Renal pelvis (tissue), 4 donors: Measurements from ENCODE around the gene SLC2A14. TPM values are rescaled to one million over a fixed set of nuclear protein-coding genes. Genes with fewer than 3 reads are reported as not detected.
"Not testable (repeated sequence)": the region's sequence is repeated elsewhere in the genome, so short reads cannot be mapped to it uniquely, and the experiment has no call there.

Source experiments
- DNase-seq: peaks from one replicate; pipeline ENCODE4 v3.0.0-alpha.2; 2013
- polyA plus RNA-seq, 3 donors: library from polyadenylated mRNA; unstranded; fragments of 120-200 nt; gene quantifications; one replicate each; pipeline ENCODE4 v1.2.1, GENCODE V29; 2013; ENCODE audit not compliant: insufficient read length in 3 of 3

Gene SLC2A14
- polyA plus RNA-seq, 3 donors: 0.25 to 0.99 (median 0.34) TPM

- DNase-seq: no peak
Observed at GRCh38 chr12:7834701-7835100, 38.0 kb downstream of the SLC2A14 start.

GRCh38 chr12:7833831-7834230 lies 38.9 kb downstream of the SLC2A14 start:
- DNase-seq: no peak

GRCh38 chr12:7833201-7833600 lies 39.5 kb downstream of the SLC2A14 start:
- not testable (repeated sequence) for DNase-seq

GRCh38 chr12:7832059-7832696 lies 40.5 kb downstream of the SLC2A14 start:
- DNase-seq: no peak

- DNase-seq: not testable (repeated sequence)
Observed at GRCh38 chr12:7829737-7830136, 43.0 kb downstream of the SLC2A14 start.

GRCh38 chr12:7825754-7826153 lies 47.0 kb downstream of the SLC2A14 start:
- not testable (repeated sequence) for DNase-seq

- DNase-seq: peak; percentile 69
Observed at GRCh38 chr12:7806863-7807487, 65.7 kb downstream of the SLC2A14 start.

- not testable (repeated sequence) for DNase-seq
Observed at GRCh38 chr12:7806319-7806718, 66.4 kb downstream of the SLC2A14 start.

- no peak for DNase-seq
Observed at GRCh38 chr12:7801460-7801859, 71.3 kb downstream of the SLC2A14 start.

- DNase-seq: not testable (repeated sequence)
Observed at GRCh38 chr12:7798750-7799308, 73.9 kb downstream of the SLC2A14 start.

GRCh38 chr12:7797698-7798398 lies 74.9 kb downstream of the SLC2A14 start:
- DNase-seq: no peak

- not testable (repeated sequence) for DNase-seq
Observed at GRCh38 chr12:7797269-7797668, 75.4 kb downstream of the SLC2A14 start.

GRCh38 chr12:7793211-7793610 lies 79.5 kb downstream of the SLC2A14 start:
- DNase-seq: no peak

GRCh38 chr12:7788884-7789528 lies 83.7 kb downstream of the SLC2A14 start, which contains the start of gene NANOG:
TSS of gene NANOG (plus strand) at chr12:7789402. CDS start at chr12:7789615, 213 bp downstream.
- DNase-seq: not testable (repeated sequence)

GRCh38 chr12:7788294-7788660 lies 84.4 kb downstream of the SLC2A14 start:
- DNase-seq: no peak

GRCh38 chr12:7787574-7788293 lies 85.0 kb downstream of the SLC2A14 start:
- DNase-seq: no peak

- no peak for DNase-seq
Observed at GRCh38 chr12:7784701-7785100, 88.0 kb downstream of the SLC2A14 start.

- DNase-seq: not testable (repeated sequence)
Observed at GRCh38 chr12:7783433-7783832, 89.3 kb downstream of the SLC2A14 start.

- DNase-seq: no peak
Observed at GRCh38 chr12:7782055-7782454, 90.7 kb downstream of the SLC2A14 start.

GRCh38 chr12:7781274-7781673 lies 91.4 kb downstream of the SLC2A14 start:
- no peak for DNase-seq

GRCh38 chr12:7769999-7770398 lies 102.7 kb downstream of the SLC2A14 start:
- DNase-seq: no peak
